KMS-11 (cell line): ENCODE data around the gene CCDC102A.

Experiments used
- H2AFZ ChIP-seq: fragments of 200-600 bp; sonication (generic); 2 replicates; pipeline ENCODE4 v1.6.1; 2016; ENCODE audit warnings: antibody characterized with exemption, mixed run types, low read depth
- H3K27ac ChIP-seq: fragments of 200-600 bp; sonication (generic); 2 replicates; pipeline ENCODE4 v1.6.1; 2016; ENCODE audit warnings: mild to moderate bottlenecking, mixed run types
- H3K27me3 ChIP-seq: fragments of 200-600 bp; sonication (generic); 2 replicates; pipeline ENCODE4 v1.6.1; 2017; ENCODE audit warnings: mild to moderate bottlenecking, low read depth, mixed run types, moderate library complexity; ENCODE audit not compliant: insufficient read depth
- H3K36me3 ChIP-seq: fragments of 200-600 bp; sonication (generic); 2 replicates; pipeline ENCODE4 v1.6.1; 2017; ENCODE audit warnings: mild to moderate bottlenecking, mixed run types; ENCODE audit not compliant: insufficient read depth
- H3K4me1 ChIP-seq: fragments of 200-600 bp; sonication (generic); 2 replicates; pipeline ENCODE4 v1.6.1; 2016; ENCODE audit warnings: mild to moderate bottlenecking, low read depth, mixed run types; ENCODE audit not compliant: poor library complexity, severe bottlenecking
- H3K4me2 ChIP-seq: fragments of 200-600 bp; sonication (generic); 2 replicates; pipeline ENCODE4 v1.7.0; 2016; ENCODE audit warnings: mild to moderate bottlenecking, mixed run types
- H3K4me3 ChIP-seq: fragments of 200-600 bp; sonication (generic); IDR thresholded peaks from 2 replicates; pipeline ENCODE4 v1.6.1; 2017; ENCODE audit warnings: low read depth, low read length, mixed read lengths; ENCODE audit not compliant: insufficient read depth
- H3K79me2 ChIP-seq: fragments of 200-600 bp; sonication (generic); 2 replicates; pipeline ENCODE4 v1.6.1; 2016; ENCODE audit warnings: low read depth, mixed run types; ENCODE audit not compliant: insufficient read depth
- H3K9ac ChIP-seq: fragments of 200-600 bp; sonication (generic); 2 replicates; pipeline ENCODE4 v1.6.1; 2016; ENCODE audit warnings: mild to moderate bottlenecking, mixed run types
- H4K20me1 ChIP-seq: fragments of 200-600 bp; sonication (generic); 2 replicates; pipeline ENCODE4 v1.6.1; 2016; ENCODE audit warnings: mild to moderate bottlenecking, mixed run types; ENCODE audit not compliant: insufficient read depth
- TF ChIP-seq, protein P1 (sequence below): fragments of 200-600 bp; sonication (generic); conservative IDR thresholded peaks from 2 replicates; pipeline ENCODE4 v1.6.1; 2017; ENCODE audit warnings: low read depth, mild to moderate bottlenecking, antibody characterized with exemption, low read length, moderate library complexity, mixed read lengths

CCDC102A gene

GRCh38 chr16:57510016-57510871 lies 26.1 kb downstream of the CCDC102A start:
- H3K9ac ChIP-seq: no peak overlapping the region

GRCh38 chr16:57509231-57509923 lies 27.0 kb downstream of the CCDC102A start:
- no peaks in the 10 kb centered on the region for H3K4me1 ChIP-seq
- no peaks in the 10 kb centered on the region for H4K20me1 ChIP-seq
- no peak overlapping the region for H2AFZ ChIP-seq
- no peak overlapping the region for H3K4me2 ChIP-seq
- TF ChIP-seq, protein P1, sequence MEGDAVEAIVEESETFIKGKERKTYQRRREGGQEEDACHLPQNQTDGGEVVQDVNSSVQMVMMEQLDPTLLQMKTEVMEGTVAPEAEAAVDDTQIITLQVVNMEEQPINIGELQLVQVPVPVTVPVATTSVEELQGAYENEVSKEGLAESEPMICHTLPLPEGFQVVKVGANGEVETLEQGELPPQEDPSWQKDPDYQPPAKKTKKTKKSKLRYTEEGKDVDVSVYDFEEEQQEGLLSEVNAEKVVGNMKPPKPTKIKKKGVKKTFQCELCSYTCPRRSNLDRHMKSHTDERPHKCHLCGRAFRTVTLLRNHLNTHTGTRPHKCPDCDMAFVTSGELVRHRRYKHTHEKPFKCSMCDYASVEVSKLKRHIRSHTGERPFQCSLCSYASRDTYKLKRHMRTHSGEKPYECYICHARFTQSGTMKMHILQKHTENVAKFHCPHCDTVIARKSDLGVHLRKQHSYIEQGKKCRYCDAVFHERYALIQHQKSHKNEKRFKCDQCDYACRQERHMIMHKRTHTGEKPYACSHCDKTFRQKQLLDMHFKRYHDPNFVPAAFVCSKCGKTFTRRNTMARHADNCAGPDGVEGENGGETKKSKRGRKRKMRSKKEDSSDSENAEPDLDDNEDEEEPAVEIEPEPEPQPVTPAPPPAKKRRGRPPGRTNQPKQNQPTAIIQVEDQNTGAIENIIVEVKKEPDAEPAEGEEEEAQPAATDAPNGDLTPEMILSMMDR: no peak
- H3K27ac ChIP-seq: no peak overlapping the region
- H3K27me3 ChIP-seq: no peaks in the 10 kb centered on the region
- no peak overlapping the region for H3K9ac ChIP-seq
- H3K79me2 ChIP-seq: no peaks in the 10 kb centered on the region
- H3K36me3 ChIP-seq: no peaks in the 10 kb centered on the region
- no peak overlapping the region for H3K4me3 ChIP-seq

More at GRCh38 chr16:57510016-57510871, 26.1 kb downstream of the CCDC102A start:
- TF ChIP-seq, protein P1: no peak
- Histone ChIP-seq H3K27ac (no peak overlapping the region), H3K4me2 (no peak overlapping the region), H4K20me1 (no peaks in the 10 kb centered on the region), H3K27me3 (no peaks in the 10 kb centered on the region), H3K4me3 (no peak overlapping the region), H3K79me2 (no peaks in the 10 kb centered on the region), H3K36me3 (no peaks in the 10 kb centered on the region), H3K4me1 (no peaks in the 10 kb centered on the region), H2AFZ (no peak overlapping the region)

GRCh38 chr16:57508035-57508425 lies 28.3 kb downstream of the CCDC102A start:
- Histone ChIP-seq H4K20me1 (no peaks in the 10 kb centered on the region), H3K36me3 (no peaks in the 10 kb centered on the region), H3K27ac (no peak overlapping the region), H3K27me3 (no peaks in the 10 kb centered on the region), H2AFZ (no peak overlapping the region), H3K4me3 (no peak overlapping the region), H3K4me1 (no peaks in the 10 kb centered on the region), H3K79me2 (no peaks in the 10 kb centered on the region), H3K4me2 (no peak overlapping the region), H3K9ac (no peak overlapping the region)
- TF ChIP-seq, protein P1: no peak

DNA sequence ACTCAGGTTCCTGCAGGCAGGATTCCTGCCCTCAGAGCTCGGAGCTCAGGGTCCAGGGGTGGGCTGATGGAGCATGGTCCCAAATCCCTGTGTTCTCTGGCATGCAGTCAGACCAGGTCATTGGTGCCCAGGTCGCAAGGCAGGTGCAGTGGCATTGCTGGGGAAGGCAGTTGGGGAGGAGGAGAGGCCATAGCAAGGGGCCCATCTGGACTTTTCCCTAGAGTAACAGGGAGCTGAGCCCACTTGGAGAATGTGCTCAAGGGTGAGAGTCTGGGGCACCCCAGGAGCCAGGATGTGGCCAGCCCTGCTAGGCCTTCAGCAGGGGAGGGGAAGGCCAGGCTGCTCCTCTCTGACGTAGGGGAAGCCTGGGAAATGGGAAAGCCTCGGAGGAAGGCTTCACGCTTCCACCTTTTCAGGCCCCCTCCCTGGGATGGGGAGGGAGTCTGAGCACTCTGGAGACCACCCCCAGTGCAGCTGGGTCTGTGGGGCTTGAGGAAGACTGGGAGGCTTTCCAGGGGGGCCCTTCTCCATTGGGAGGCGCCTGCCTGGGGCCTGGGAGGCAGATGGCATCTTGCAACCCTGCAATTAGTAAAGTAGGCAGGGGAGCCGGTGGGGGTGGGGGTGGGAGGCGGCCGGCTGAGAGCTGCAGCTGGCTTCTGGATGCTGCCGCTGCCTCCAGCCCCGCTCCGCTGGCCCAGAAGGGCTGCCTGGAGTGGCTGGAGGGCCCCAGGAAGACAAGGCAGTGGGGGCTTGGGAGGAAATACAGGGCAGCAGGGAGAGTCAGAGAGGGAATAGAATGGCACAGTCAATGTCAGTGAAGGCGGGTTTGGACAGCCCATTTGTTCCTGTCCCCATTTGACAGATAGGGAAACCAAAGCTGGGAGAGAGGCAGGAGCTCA lies 29.0 kb downstream of the CCDC102A start:
- Histone ChIP-seq H3K4me1 (no peaks in the 10 kb centered on the region), H3K9ac (no peak overlapping the region), H3K27me3 (no peaks in the 10 kb centered on the region), H3K4me3 (no peak overlapping the region), H3K79me2 (no peaks in the 10 kb centered on the region), H2AFZ (no peak overlapping the region), H3K27ac (no peak overlapping the region), H3K36me3 (no peaks in the 10 kb centered on the region), H4K20me1 (no peaks in the 10 kb centered on the region), H3K4me2 (no peak overlapping the region)
- TF ChIP-seq, protein P1: no peak
